Kidney epithelial cell (primary cell): ENCODE results near the gene GAST. TPM values are rescaled to one million over a fixed set of nuclear protein-coding genes. Genes with fewer than 3 reads are reported as not detected.

ENCODE experiments used
- DNase-seq: peaks from one replicate; pipeline ENCODE4 v3.0.0-alpha.2; 2010; ENCODE audit warnings: low read depth
- H3K27me3 ChIP-seq: 2 replicates; pipeline ENCODE4 v1.6.0; 2011; ENCODE audit warnings: low read length; ENCODE audit not compliant: control insufficient read depth, insufficient read depth
- H3K36me3 ChIP-seq: 2 replicates; pipeline ENCODE4 v1.5.1; 2011; ENCODE audit warnings: low read length; ENCODE audit not compliant: control insufficient read depth, insufficient read depth
- H3K4me3 ChIP-seq: 2 replicates; pipeline ENCODE4 v1.5.1; 2011; ENCODE audit warnings: low read depth, mild to moderate bottlenecking, control low read depth, low read length
- CTCF ChIP-seq: IDR thresholded peaks from 2 replicates; pipeline ENCODE4 v1.5.1; 2011; ENCODE audit warnings: mild to moderate bottlenecking, moderate library complexity, low read length, control low read depth, inconsistent platforms; ENCODE audit not compliant: insufficient read depth, poor library complexity, severe bottlenecking
- total RNA-seq: library from RNA; depleted of rRNA; stranded (reverse); fragments of >200 nt; gene quantifications from 2 replicates; pipeline ENCODE4 v1.2.3, GENCODE V29; 2015

GAST gene
- total RNA-seq, 1 donor from 2014 or later: not detected

- peaks cover 42% of the 10 kb centered on the region for H3K27me3 ChIP-seq
- no peak for DNase-seq
Measured at GRCh38 chr17:41736983-41737679, 25.0 kb downstream of the GAST start.

GRCh38 chr17:41737680-41738023 is 25.5 kb downstream of the GAST start:
- no peak for TF ChIP-seq CTCF
- no peak for DNase-seq

More at GRCh38 chr17:41736983-41737679, 25.0 kb downstream of the GAST start:
- TF ChIP-seq CTCF: no peak
- Histone ChIP-seq H3K36me3 (no peaks in the 10 kb centered on the region), H3K4me3 (no peak overlapping the region)

GRCh38 chr17:41738077-41738800 is 26.1 kb downstream of the GAST start:
- peak; percentile 96 for TF ChIP-seq CTCF
- H3K4me3 ChIP-seq: no peak overlapping the region
- H3K27me3 ChIP-seq: peaks cover 32% of the 10 kb centered on the region
- no peaks in the 10 kb centered on the region for H3K36me3 ChIP-seq
- no peak for DNase-seq

More at GRCh38 chr17:41737680-41738023, 25.5 kb downstream of the GAST start:
- no peaks in the 10 kb centered on the region for H3K36me3 ChIP-seq
- peaks cover 37% of the 10 kb centered on the region for H3K27me3 ChIP-seq
- no peak overlapping the region for H3K4me3 ChIP-seq

- no peak for TF ChIP-seq CTCF
- peaks cover 27% of the 10 kb centered on the region for H3K27me3 ChIP-seq
- DNase-seq: no peak
- H3K36me3 ChIP-seq: no peaks in the 10 kb centered on the region
- H3K4me3 ChIP-seq: no peak overlapping the region
Measured at GRCh38 chr17:41738801-41739112, 26.6 kb downstream of the GAST start.

- Histone ChIP-seq H3K27me3 (peaks cover 17% of the 10 kb centered on the region), H3K36me3 (no peaks in the 10 kb centered on the region), H3K4me3 (no peak overlapping the region)
- peak; percentile 50 for DNase-seq
- no peak for TF ChIP-seq CTCF
Measured at GRCh38 chr17:41739661-41740352, 27.7 kb downstream of the GAST start.
